Measurements from ENCODE around the gene TFAP2E. TPM values are rescaled to one million over a fixed set of nuclear protein-coding genes. Genes with fewer than 3 reads are reported as not detected.
"Not testable (repeated sequence)": the region's sequence is repeated elsewhere in the genome, so short reads cannot be mapped to it uniquely, and the experiment has no call there.

The TFAP2E gene
- total RNA-seq, 1 donor from 2014 or later = 6.4 TPM

- Histone ChIP-seq H3K27me3 (no peaks in the 10 kb centered on the region), H3K27ac (no peak overlapping the region), H3K9me3 (no peaks in the 10 kb centered on the region), H3K36me3 (no peaks in the 10 kb centered on the region), H3K4me1 (peaks cover 28% of the 10 kb centered on the region), H3K4me3 (peak overlapping the region in 1 of 2 donors; percentile 40)
- DNase-seq (ENCODE audit: extremely low spot score in 2 of 2) = no peak
- TF ChIP-seq POLR2AphosphoS5 (IDR thresholded peaks at IDR 0.05; ENCODE audit: insufficient read depth in 1 of 2, low read depth in 1 of 2) (no peak), POLR2A (IDR thresholded peaks at IDR 0.05) (no peak)
- TF ChIP-seq, protein P1, sequence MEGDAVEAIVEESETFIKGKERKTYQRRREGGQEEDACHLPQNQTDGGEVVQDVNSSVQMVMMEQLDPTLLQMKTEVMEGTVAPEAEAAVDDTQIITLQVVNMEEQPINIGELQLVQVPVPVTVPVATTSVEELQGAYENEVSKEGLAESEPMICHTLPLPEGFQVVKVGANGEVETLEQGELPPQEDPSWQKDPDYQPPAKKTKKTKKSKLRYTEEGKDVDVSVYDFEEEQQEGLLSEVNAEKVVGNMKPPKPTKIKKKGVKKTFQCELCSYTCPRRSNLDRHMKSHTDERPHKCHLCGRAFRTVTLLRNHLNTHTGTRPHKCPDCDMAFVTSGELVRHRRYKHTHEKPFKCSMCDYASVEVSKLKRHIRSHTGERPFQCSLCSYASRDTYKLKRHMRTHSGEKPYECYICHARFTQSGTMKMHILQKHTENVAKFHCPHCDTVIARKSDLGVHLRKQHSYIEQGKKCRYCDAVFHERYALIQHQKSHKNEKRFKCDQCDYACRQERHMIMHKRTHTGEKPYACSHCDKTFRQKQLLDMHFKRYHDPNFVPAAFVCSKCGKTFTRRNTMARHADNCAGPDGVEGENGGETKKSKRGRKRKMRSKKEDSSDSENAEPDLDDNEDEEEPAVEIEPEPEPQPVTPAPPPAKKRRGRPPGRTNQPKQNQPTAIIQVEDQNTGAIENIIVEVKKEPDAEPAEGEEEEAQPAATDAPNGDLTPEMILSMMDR (IDR thresholded peaks at IDR 0.05) = no peak
- intact Hi-C loops (cut with DNase I) = loop anchor here (5.0 kb wide), 1 partner anchor 503 kb away; no protein-coding TSS in a partner anchor
Observed at GRCh38 chr1:35574125-35574654, 1.1 kb downstream of the TFAP2E start.

DNA sequence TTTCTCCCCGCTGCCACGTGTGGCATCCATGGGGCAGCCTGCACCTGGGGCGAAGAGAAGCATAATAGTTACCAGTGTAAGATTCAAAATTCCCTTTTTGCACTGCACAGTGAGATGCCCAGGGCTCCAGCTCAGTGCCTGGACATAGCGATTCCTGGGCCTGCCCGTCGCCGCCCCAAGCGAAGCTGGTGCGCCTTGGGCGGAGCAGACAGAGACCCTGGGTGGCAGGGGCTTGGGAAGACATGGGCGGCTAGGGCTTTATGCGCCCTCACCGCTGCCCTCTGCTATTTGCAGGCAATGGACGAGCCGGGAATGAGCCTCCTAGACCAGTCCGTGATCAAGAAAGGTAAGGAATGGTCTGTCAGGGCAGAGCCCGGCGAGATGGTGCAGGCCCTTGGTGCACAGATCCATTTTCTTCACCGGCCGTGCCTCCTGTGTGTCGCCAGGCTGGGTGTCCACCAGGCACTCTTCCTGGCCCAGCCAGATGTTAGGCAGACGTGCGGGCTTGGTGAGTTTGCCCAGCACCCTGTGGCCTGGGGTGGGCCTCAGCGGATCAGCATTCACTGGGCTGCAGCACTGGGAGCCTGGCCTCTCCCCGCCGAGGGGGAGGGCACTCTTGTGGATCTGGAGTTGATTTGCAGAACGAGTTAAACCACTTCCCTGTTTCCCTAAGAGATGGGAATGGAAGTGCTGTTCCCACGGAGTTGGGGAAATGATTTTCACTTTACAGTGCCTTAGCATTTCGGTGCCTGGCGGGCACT lies 1.7 kb downstream of the TFAP2E start:
- Histone ChIP-seq H3K4me3 (no peak overlapping the region), H3K4me1 (peaks cover 28% of the 10 kb centered on the region), H3K27me3 (no peaks in the 10 kb centered on the region), H3K36me3 (no peaks in the 10 kb centered on the region), H3K27ac (no peak overlapping the region), H3K9me3 (no peaks in the 10 kb centered on the region)
- intact Hi-C loops (cut with DNase I) = loop anchor here (5.0 kb wide), 1 partner anchor 502 kb away; no protein-coding TSS in a partner anchor
- TF ChIP-seq POLR2AphosphoS5 (IDR thresholded peaks at IDR 0.05; ENCODE audit: insufficient read depth in 1 of 2, low read depth in 1 of 2) (no peak), POLR2A (IDR thresholded peaks at IDR 0.05) (no peak)
- TF ChIP-seq, protein P1 (IDR thresholded peaks at IDR 0.05) = no peak
- no peak for DNase-seq (ENCODE audit: extremely low spot score in 2 of 2)

DNA sequence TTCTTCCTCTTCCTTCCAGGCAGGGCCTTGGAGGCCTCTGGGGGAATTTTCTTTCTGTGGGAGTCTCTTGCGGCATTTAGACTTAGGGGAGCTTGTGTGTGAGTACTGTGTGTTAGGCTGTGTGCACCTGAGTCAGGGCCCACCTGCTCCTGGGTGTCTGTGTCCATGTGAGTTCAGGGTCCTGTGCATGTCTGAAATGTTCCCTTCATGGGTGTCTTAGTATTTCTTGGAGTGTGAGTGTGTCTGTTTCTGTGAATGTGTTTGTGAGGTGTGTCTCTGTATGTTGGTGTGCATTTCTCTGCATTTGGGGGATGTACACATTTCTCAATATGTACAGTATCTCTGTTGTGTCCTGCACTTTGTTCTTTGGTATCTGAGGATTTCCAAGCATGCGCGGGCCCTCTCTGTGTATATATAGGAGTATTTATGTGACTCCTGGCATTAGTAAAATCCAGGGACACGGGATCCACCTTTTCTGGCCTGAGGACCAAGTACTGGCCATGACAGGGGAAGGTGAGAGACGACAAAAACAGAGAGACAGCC lies 2.4 kb downstream of the TFAP2E start:
- H3K9me3 ChIP-seq = no peaks in the 10 kb centered on the region
- H3K27me3 ChIP-seq = no peaks in the 10 kb centered on the region
- H3K36me3 ChIP-seq = no peaks in the 10 kb centered on the region
- H3K4me1 ChIP-seq = peaks cover 28% of the 10 kb centered on the region
- TF ChIP-seq, protein P1 (IDR thresholded peaks at IDR 0.05) = no peak
- TF ChIP-seq POLR2AphosphoS5 (IDR thresholded peaks at IDR 0.05; ENCODE audit: insufficient read depth in 1 of 2, low read depth in 1 of 2) = no peak
- TF ChIP-seq POLR2A (IDR thresholded peaks at IDR 0.05) = no peak
- intact Hi-C loops (cut with DNase I) = no loop called here
- no peak overlapping the region for H3K27ac ChIP-seq
- no peak for DNase-seq (ENCODE audit: extremely low spot score in 2 of 2)
- H3K4me3 ChIP-seq = no peak overlapping the region

GRCh38 chr1:35576061-35576765 lies 3.1 kb downstream of the TFAP2E start:
- Histone ChIP-seq H3K4me1 (peaks cover 28% of the 10 kb centered on the region), H3K36me3 (no peaks in the 10 kb centered on the region), H3K27ac (no peak overlapping the region), H3K9me3 (no peaks in the 10 kb centered on the region), H3K27me3 (no peaks in the 10 kb centered on the region), H3K4me3 (peak overlapping the region; percentile 43 to 46)
- intact Hi-C loops (cut with DNase I) = no loop called here
- DNase-seq (ENCODE audit: extremely low spot score in 2 of 2) = no peak
- TF ChIP-seq, protein P1 (IDR thresholded peaks at IDR 0.05) = no peak
- no peak for TF ChIP-seq POLR2A (IDR thresholded peaks at IDR 0.05)
- no peak for TF ChIP-seq POLR2AphosphoS5 (IDR thresholded peaks at IDR 0.05; ENCODE audit: insufficient read depth in 1 of 2, low read depth in 1 of 2)

DNA sequence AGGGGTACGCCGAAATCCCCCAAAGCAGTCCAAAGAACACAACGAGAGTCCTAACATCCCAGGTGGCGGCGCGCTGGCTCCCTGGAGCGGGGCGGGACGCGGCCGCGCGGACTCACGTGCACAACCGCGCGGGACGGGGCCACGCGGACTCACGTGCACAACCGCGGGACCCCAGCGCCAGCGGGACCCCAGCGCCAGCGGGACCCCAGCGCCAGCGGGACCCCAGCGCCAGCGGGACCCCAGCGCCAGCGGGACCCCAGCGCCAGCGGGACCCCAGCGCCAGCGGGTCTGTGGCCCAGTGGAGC lies 3.6 kb downstream of the TFAP2E start:
- peaks cover 28% of the 10 kb centered on the region for H3K4me1 ChIP-seq
- H3K9me3 ChIP-seq; intact Hi-C loops (cut with DNase I); H3K27ac ChIP-seq; H3K36me3 ChIP-seq; H3K27me3 ChIP-seq; DNase-seq (ENCODE audit: extremely low spot score in 2 of 2): not testable (repeated sequence)
- H3K4me3 ChIP-seq = peak overlapping the region; percentile 43 to 46

Measured in vagina (tissue), 2 donors.